Measurements from ENCODE around the gene DAB2.

DNA sequence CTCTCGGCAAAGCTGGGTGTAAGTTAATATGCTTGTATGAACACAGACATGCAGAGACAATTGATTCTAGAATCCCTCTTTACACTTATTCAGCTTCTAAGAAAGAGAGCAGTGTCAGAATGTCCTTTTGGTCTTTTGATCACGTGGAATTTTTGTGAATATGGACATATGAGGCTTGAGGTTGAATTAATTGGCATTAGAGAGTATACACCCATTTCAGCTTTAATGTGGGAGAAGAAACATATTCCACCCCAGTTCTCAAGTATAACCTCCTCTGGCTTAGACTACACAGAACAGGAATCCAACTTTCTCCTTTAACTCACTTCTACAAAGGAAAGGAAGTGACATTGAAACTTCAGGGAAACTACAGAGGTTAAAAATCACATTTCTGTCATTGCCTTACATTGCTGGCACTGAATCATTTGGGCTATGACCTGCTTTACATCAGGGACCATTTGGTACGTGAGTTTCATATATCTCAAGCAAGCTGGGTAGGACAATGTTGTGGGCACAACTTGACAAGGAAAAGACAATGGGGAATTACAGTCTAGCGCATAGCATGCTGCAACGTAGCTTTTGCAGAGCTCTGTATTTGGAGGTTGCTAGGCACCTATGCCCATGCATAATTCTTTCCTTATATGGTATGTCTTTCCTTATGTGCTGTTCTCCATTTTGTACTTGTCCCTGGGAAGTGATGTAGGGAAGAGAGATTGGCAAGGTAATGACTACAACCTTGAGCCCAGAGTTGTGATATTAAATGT, 19.5 kb downstream of the DAB2 start:
- TF ChIP-seq, protein P1, sequence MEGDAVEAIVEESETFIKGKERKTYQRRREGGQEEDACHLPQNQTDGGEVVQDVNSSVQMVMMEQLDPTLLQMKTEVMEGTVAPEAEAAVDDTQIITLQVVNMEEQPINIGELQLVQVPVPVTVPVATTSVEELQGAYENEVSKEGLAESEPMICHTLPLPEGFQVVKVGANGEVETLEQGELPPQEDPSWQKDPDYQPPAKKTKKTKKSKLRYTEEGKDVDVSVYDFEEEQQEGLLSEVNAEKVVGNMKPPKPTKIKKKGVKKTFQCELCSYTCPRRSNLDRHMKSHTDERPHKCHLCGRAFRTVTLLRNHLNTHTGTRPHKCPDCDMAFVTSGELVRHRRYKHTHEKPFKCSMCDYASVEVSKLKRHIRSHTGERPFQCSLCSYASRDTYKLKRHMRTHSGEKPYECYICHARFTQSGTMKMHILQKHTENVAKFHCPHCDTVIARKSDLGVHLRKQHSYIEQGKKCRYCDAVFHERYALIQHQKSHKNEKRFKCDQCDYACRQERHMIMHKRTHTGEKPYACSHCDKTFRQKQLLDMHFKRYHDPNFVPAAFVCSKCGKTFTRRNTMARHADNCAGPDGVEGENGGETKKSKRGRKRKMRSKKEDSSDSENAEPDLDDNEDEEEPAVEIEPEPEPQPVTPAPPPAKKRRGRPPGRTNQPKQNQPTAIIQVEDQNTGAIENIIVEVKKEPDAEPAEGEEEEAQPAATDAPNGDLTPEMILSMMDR (conservative IDR thresholded peaks at IDR 0.05 in 1 of 2, IDR thresholded peaks at IDR 0.05 in 1 of 2; ENCODE audit: low read depth in 1 of 2, low read length in 2 of 2), result no peak
- TF ChIP-seq EZH2 (IDR thresholded peaks at IDR 0.05; ENCODE audit: low read length, missing control alignments), result no peak

Data from fibroblast of lung (primary cell).